NCI-H2107 treated with DMSO at 0.1 percent for 48 hours (cell line): Measurements from ENCODE around the gene SUSD2.
"Not testable (repeated sequence)": the region's sequence is repeated elsewhere in the genome, so short reads cannot be mapped to it uniquely, and the experiment has no call there.

Experiments used
- DNase-seq: peaks from one replicate; lab custom pipeline; 2025; ENCODE audit not compliant: unreplicated experiment; lab: John Stamatoyannopoulos, UW

The SUSD2 gene

GRCh38 chr22:24186892-24187670 is 5.8 kb downstream of the SUSD2 start:
- no peak for DNase-seq

GRCh38 chr22:24187731-24188644 is 6.7 kb downstream of the SUSD2 start:
- no peak for DNase-seq

DNA sequence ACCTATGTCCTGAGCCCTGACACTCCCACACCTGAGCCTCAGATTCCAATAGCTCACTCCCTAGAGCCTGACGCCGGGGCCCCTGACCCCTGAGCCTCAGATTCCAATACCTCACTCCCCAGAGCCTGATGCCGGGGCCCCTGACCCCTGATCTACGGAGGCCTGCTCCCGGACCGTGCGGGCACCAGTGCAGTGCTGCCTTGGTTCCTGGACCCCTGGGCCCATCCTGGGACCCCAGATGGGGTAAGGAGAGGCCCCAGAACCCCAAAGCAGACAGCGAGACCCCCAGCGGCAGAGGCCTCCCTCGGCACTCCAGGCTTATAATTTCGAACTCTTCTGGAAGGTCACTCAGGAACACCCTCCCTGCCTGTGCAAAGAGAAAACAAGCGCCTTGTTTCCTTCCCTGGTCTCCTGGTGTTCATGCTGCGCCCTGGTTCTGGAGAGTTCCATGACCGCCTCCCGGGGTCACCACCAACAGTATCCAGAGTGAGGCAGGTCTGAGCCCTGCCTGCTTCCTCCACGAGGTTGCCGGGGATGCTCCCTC is 7.5 kb downstream of the SUSD2 start:
- no peak for DNase-seq

- DNase-seq, result no peak
Observed at GRCh38 chr22:24189249-24190158, 8.2 kb downstream of the SUSD2 start.

DNA sequence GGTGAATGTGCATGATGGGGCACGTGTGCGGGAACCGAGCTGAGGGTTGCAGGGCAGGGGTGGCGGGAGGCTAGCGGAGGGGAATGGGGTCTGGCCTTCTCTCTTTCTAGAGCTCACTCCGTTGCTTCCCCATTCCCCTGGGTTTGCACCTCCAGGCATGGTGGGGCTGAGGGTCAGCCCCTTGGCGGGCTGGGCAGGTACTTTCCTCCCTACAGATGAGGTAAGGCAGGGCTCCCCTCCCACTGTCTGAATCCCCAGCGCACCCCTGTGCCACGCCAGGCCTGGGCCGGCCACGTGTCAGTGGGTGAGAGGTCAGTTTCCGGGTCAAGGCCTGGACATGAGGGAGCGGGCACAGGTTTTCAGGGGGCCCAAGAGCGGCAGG is 8.9 kb downstream of the SUSD2 start:
- no peak for DNase-seq

- DNase-seq, result no peak
Observed at GRCh38 chr22:24190596-24191208, 9.4 kb downstream of the SUSD2 start.

DNA sequence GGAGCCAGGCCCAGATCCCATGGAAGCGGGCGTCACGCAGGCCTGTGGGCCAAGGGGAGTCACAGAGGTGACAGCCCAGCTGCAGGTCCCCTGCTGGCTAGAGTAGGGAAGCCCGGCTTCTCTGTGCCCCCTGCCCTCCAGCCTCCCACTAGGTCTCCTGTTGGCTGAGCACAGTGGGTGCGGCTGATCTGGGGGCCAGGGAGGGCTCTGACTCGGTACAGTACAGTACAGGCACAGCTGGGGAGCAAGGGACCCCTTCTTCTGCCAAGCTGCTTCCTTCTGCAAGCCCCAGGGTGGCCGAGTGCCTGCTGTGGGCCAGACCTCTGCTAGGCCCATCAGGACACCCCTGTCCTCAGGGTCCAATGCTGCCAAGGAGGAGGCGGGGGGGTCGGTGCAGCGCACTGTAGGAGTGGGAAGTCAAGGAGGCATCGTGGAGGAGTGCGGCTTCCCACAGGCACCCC is 10.1 kb downstream of the SUSD2 start:
- no peak for DNase-seq

DNA sequence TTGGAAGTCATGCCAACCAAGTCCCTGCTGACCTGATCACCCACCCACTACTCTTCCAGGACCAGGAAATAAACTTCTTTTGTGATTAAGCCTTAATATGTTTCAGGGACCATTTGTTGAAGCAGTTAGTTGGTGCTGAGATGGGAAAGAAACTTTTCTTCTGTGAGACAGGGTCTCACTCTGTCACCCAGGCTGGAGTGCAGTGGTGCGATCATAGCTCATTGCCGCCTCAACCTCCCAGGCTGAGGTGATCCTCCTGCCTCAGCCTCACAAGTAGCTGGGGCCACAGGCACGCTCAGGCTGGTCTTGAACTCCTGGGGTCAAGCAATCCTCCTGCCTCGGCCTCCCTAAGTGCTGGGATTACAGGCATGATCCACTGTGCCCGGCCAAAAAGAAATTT is 10.6 kb downstream of the SUSD2 start:
- DNase-seq, result no peak

- DNase-seq, result no peak
Observed at GRCh38 chr22:24198682-24199052, 17.4 kb downstream of the SUSD2 start.

GRCh38 chr22:24200619-24201212 is 19.4 kb downstream of the SUSD2 start:
- DNase-seq, result no peak

DNA sequence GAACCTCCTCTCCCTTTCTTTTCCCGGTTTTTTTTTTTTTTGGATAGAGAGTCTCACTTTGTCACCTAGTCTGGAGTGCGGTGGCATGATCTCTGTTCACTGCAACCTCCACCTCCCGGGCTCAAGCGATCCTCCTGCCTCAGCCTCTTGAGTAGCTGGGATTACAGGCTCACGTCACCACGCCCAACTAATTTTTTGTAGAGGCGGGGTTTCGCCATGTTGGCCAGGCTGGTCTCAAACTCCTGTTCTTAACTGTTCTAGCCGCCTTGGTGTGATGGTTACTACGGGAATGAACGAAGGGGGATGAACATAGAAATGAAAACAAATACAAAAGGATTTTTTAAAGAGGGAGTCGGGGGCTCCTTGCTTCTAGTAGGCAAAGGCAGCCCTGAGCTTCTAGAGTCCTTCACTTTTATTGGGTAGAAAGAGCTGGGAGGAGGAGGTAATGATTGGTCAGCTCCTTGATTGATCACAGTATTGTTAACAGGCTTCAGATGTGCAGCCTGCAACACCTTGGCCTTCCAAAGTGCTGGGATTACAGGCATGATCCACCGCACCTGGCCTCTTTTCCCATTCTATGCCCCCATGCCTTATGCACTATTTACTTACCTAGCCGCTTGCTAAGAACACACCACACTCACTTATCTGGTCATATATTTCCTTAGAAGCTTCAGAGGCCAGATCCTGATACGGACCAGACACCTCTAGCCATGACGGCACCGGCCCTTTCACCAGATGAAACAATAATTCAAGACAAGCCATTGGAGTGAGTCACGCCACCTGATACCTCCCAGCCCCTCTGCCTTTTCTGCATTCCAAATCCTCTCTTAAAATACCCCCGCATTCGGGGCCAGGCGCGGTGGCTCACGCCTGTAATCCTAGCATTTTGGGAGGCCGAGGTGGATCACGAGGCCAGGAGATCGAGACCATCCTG is 20.7 kb downstream of the SUSD2 start:
- DNase-seq, result no peak

DNA sequence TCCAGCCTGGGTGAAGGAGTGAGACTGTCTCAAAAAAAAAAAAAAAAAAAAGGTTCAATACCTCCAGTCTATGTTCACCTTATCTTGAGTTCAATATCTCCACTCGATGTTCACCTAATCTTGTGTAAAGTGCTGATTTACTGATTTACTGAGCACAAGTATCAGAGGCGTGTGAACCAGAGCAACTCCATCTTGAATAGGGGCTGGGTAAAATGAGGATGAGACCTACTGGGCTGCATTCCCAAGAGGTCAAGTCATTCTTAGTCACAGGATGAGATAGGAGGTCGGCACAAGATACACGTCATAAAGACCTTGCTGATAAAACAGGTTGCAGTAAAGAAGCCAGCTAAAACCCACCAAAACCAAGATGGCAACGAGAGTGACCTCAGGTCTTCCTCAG is 22.6 kb downstream of the SUSD2 start:
- not testable (repeated sequence) for DNase-seq

DNA sequence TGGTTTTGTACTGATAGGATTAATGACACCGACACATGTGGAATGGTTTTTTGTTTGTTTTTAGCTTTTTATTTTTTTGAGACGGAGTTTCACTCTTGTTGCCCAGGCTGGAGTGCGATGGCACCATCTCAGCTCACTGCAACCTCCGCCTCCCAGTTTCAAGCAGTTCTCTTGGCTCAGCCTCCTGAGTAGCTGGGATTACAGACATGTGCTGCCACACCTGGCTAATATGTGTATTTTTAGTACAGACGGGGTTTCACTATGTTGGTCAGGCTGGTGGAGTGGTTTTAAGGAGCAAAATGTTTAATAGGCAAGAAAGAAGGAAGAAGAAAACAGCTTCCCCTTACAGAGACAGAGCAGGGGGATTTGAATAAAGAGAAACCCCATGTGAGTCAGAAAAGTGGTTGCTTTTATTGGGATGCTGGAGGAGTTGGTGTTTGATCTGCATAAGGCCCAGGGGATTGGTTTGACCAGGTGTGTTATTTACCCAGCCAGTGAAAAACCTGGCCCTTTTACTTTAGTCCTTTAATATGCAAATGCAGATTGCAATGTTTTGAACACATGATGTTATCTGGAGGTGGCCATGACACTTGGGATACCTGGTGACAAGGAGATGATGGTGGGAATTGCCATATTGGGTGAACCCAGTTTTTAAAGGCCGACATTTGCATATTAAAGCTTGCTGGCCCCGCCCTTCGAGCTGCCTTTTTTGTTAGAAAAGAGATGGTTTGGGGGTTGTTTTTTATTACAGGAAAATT is 24.3 kb downstream of the SUSD2 start:
- DNase-seq, result no peak

DNA sequence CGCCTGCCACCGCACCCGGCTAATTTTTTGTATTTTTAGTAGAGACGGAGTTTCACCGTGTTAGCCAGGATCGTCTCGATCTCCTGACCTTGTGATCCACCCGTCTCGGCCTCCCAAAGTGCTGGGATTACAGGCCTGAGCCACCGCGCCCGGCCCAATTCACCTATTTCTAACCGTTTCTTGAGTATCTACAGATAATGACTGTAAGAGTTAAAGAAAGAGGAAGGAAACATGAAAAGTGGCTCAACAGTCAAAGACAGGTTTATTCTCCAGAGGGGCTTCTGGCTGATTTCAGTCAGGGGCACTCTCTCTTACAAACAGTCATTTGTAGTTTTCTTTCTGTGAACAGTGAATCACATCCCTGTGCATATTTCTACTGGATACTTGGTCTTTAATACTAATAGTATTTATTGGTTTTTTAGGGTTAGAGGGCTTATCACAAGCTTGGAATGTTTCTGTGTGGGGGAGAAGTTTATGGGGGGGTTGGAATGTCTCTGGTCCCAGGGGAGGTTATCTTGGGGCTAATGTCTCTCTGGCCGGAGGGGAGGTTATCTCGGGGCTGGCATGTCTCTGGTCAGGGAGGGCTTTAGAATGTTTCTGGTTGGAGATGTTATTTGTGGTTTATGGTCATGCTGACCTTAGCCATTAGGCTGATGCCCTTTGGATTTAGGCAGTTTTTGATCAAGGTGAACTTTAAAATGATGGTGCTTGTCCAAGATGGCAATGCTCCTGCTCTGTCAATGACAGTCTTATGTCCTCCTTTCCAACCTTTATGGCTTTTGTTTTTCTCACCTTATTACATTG is 25.4 kb downstream of the SUSD2 start:
- DNase-seq, result not testable (repeated sequence)

- no peak for DNase-seq
Observed at GRCh38 chr22:24207264-24208011, 26.2 kb downstream of the SUSD2 start.

DNA sequence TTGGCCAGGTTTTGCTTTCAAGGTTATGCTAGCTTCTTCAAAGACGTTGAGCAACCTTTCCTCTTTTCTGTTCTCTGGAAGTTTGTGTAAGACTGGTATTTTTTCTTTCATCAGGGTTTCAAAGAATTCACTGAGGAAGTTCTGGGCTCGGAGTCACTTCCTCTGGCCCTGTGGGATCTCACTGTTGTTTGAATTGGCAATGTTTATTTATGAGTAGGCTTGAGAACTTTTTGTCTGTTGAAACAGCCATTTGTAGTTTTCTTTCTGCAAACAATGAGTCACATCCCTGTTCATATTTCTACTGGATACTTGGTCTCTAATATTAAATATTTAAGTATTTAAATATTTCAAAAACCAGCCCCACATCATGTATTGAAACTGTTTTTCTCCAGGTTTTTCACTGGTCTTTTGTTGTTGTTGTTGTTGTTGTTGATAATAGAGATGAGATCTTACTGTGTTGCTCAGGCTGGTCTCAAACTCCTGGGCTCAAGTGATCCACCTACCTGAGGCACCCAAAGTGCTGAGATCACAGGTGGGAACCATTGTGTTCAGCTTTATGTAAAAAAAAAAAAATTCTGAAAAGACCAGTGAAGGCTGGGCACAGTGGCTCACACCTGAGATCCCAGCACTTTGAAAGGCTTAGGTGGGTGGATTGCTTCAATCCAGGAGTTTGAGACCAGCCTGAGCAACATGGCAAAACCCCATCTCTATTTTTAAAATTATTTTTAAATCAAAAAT is 26.9 kb downstream of the SUSD2 start:
- no peak for DNase-seq
